OCI-LY1 (cell line): ENCODE measurements around the gene SAMD8.

Source experiments
- CTCF ChIP-seq: fragments of 200-600 bp; sonication (generic), shearing (Covaris generic); IDR thresholded peaks from 2 replicates; pipeline ENCODE4 v1.5.1; 2017; ENCODE audit warnings: mild to moderate bottlenecking, antibody characterized with exemption, low read length, moderate library complexity, mixed read lengths
- EZH2 ChIP-seq: fragments of 200-600 bp; sonication (generic), shearing (Covaris generic); IDR thresholded peaks from 2 replicates; pipeline ENCODE4 v1.8.0; 2017; ENCODE audit warnings: borderline replicate concordance, mixed run types, mild to moderate bottlenecking, antibody characterized with exemption, low read length, moderate library complexity, mixed read lengths

- no peak for TF ChIP-seq CTCF
- no peak for TF ChIP-seq EZH2
These were observed 65.3 kb downstream of the SAMD8 start for GRCh38 chr10:75176736-75177135.
